ENCODE measurements around the gene SPOCK1.

Gene SPOCK1

GRCh38 chr5:137492331-137492730, 6.8 kb downstream of the SPOCK1 start:
- no peak for DNase-seq (ENCODE audit: low read depth, low spot score)

GRCh38 chr5:137491121-137491520, 8.0 kb downstream of the SPOCK1 start:
- no peak for DNase-seq (ENCODE audit: low read depth, low spot score)

GRCh38 chr5:137490591-137490990, 8.5 kb downstream of the SPOCK1 start:
- no peak for DNase-seq (ENCODE audit: low read depth, low spot score)

GRCh38 chr5:137488974-137489373, 10.2 kb downstream of the SPOCK1 start:
- DNase-seq (ENCODE audit: low read depth, low spot score): no peak

- no peak for DNase-seq (ENCODE audit: low read depth, low spot score)
Observed at GRCh38 chr5:137488516-137488915, 10.6 kb downstream of the SPOCK1 start.

GRCh38 chr5:137487600-137487999, 11.5 kb downstream of the SPOCK1 start:
- no peak for DNase-seq (ENCODE audit: low read depth, low spot score)

- DNase-seq (ENCODE audit: low read depth, low spot score): no peak
Observed at GRCh38 chr5:137486707-137487106, 12.4 kb downstream of the SPOCK1 start.

- DNase-seq (ENCODE audit: low read depth, low spot score): no peak
Observed at GRCh38 chr5:137481596-137481995, 17.5 kb downstream of the SPOCK1 start.

GRCh38 chr5:137478043-137478442, 21.1 kb downstream of the SPOCK1 start:
- no peak for DNase-seq (ENCODE audit: low read depth, low spot score)

- no peak for DNase-seq (ENCODE audit: low read depth, low spot score)
Observed at GRCh38 chr5:137470921-137471220, 28.3 kb downstream of the SPOCK1 start.

GRCh38 chr5:137470111-137470920, 28.8 kb downstream of the SPOCK1 start:
- DNase-seq (ENCODE audit: low read depth, low spot score): no peak

- no peak for DNase-seq (ENCODE audit: low read depth, low spot score)
Observed at GRCh38 chr5:137466889-137467288, 32.2 kb downstream of the SPOCK1 start.

- no peak for DNase-seq (ENCODE audit: low read depth, low spot score)
Observed at GRCh38 chr5:137465930-137466329, 33.2 kb downstream of the SPOCK1 start.

- no peak for DNase-seq (ENCODE audit: low read depth, low spot score)
Observed at GRCh38 chr5:137462816-137463520, 36.2 kb downstream of the SPOCK1 start.

- DNase-seq (ENCODE audit: low read depth, low spot score): no peak
Observed at GRCh38 chr5:137462265-137462590, 36.9 kb downstream of the SPOCK1 start.

- no peak for DNase-seq (ENCODE audit: low read depth, low spot score)
Observed at GRCh38 chr5:137461391-137462264, 37.5 kb downstream of the SPOCK1 start.

- DNase-seq (ENCODE audit: low read depth, low spot score): no peak
Observed at GRCh38 chr5:137454671-137455070, 44.5 kb downstream of the SPOCK1 start.

GRCh38 chr5:137453483-137454080, 45.5 kb downstream of the SPOCK1 start:
- no peak for DNase-seq (ENCODE audit: low read depth, low spot score)

GRCh38 chr5:137450759-137451158, 48.4 kb downstream of the SPOCK1 start:
- DNase-seq (ENCODE audit: low read depth, low spot score): no peak

GRCh38 chr5:137448868-137449267, 50.3 kb downstream of the SPOCK1 start:
- no peak for DNase-seq (ENCODE audit: low read depth, low spot score)

- no peak for DNase-seq (ENCODE audit: low read depth, low spot score)
Observed at GRCh38 chr5:137446615-137447014, 52.5 kb downstream of the SPOCK1 start.

- no peak for DNase-seq (ENCODE audit: low read depth, low spot score)
Observed at GRCh38 chr5:137446151-137446550, 53.0 kb downstream of the SPOCK1 start.
